Measurements from ENCODE around the gene PSMB2. TPM values are rescaled to one million over a fixed set of nuclear protein-coding genes. Genes with fewer than 3 reads are reported as not detected.

Gene PSMB2
- total and polyA plus RNA-seq, 10 of the 15 experiments (the other 5 are each of a cell fraction or from before 2014, with no cell fraction given) = 71.7 to 299 (median 145) TPM

GRCh38 chr1:35564037-35564883 lies 77.1 kb downstream of the PSMB2 start (continued):
- TF ChIP-seq ZBTB40 (IDR thresholded peaks at IDR 0.05; ENCODE audit: borderline replicate concordance) (no peak), RELA (IDR thresholded peaks at IDR 0.05; ENCODE audit: borderline replicate concordance, partially characterized antibody) (peak; percentile 39), ZNF274 (IDR thresholded peaks at IDR 0.05; ENCODE audit: insufficient read depth, insufficient read length) (no peak), SIN3A (IDR thresholded peaks at IDR 0.05; ENCODE audit: low read depth, low read length) (no peak)

- H3K9ac ChIP-seq (ENCODE audit: control insufficient read depth, insufficient read depth, low read length) = no peak overlapping the region
- H3K36me3 ChIP-seq (ENCODE audit: control insufficient read depth in 2 of 2, insufficient read depth in 2 of 2, low read length in 1 of 2) = peaks cover 0 to 12% of the 10 kb centered on the region in 2 experiments; a peak in 2 of 4 replicates
- H3K4me2 ChIP-seq (ENCODE audit: control insufficient read depth, insufficient read depth) = no peak overlapping the region; the same call in 1 of the 2 replicates
- intact Hi-C loops (cut with micrococcal nuclease; ENCODE audit: unreplicated experiment) = no loop called here
- no peak for FAIRE-seq
- no peak overlapping the region for H3K4me3 ChIP-seq
- ChIA-PET POLR2A (no interaction called here), SMC1A (ENCODE audit: uncharacterized antibody, unreplicated experiment) (interaction anchor here (2.1 to 3.2 kb wide), 2 partner anchors 108 to 112 kb away, joined by 11 to 25 read pairs; no protein-coding TSS in a partner anchor), RAD21 (ENCODE audit: unreplicated experiment) (interaction anchor here (4.9 kb wide), 1 partner anchor 111 kb away, joined by 46 read pairs; no protein-coding TSS in a partner anchor), CTCF (interaction anchor here (1.0 to 4.9 kb wide), 4 partner anchors 24 to 153 kb away, joined by 3 to 69 read pairs (median 4); no protein-coding TSS in a partner anchor)
- no peak overlapping the region for H3K27ac ChIP-seq (ENCODE audit: control insufficient read depth, insufficient read depth)
- no peaks in the 10 kb centered on the region for H3K9me3 ChIP-seq (replicated peaks; ENCODE audit: control insufficient read depth, insufficient read depth, low read length)
- H2AFZ ChIP-seq (ENCODE audit: control insufficient read depth, low read depth, low read length) = no peak overlapping the region
- no TSS peak for BruUV-seq (replicated peaks)
- 58% methylated on average over 12 of the region's 12 CpGs for WGBS (ENCODE audit: insufficient coverage, insufficient replicate concordance, low lambda C conversion rate, missing lambda C conversion rate)
- in situ Hi-C loops (cut with MboI) = loop anchor here (5.0 kb wide), 1 partner anchor 111 kb away; no protein-coding TSS in a partner anchor
- no peaks in the 10 kb centered on the region; the same call in 1 of the 2 replicates for H3K4me1 ChIP-seq (ENCODE audit: control insufficient read depth, insufficient read depth, low read length)
- no peak for DNase-seq (ENCODE audit: low read depth, low spot score)
- peaks cover 6% of the 10 kb centered on the region for H3K79me2 ChIP-seq (ENCODE audit: control insufficient read depth, insufficient read depth, low read length)
- no peaks in the 10 kb centered on the region for H3K27me3 ChIP-seq (replicated peaks in 1 of 2; ENCODE audit: control insufficient read depth in 2 of 2, insufficient read depth in 2 of 2, low read length in 1 of 2)
- H4K20me1 ChIP-seq (ENCODE audit: control insufficient read depth, insufficient read depth) = no peaks in the 10 kb centered on the region
- no peak for ATAC-seq
- no peak for TF ChIP-seq PML (IDR thresholded peaks at IDR 0.05; ENCODE audit: low read length)
- TF ChIP-seq YBX1 (IDR thresholded peaks at IDR 0.05) = no peak
- TF ChIP-seq TCF7 (IDR thresholded peaks at IDR 0.05; ENCODE audit: borderline replicate concordance) = no peak
- no peak for TF ChIP-seq POLR2A (IDR thresholded peaks at IDR 0.05; ENCODE audit: low read depth, low read length)
- no peak for TF ChIP-seq HDAC2 (IDR thresholded peaks at IDR 0.05)
- no peak for TF ChIP-seq BHLHE40 (IDR thresholded peaks at IDR 0.05; ENCODE audit: borderline replicate concordance in 1 of 2, low read depth in 2 of 2, low read length in 1 of 2)
- no peak for TF ChIP-seq IKZF1 (conservative IDR thresholded peaks at IDR 0.05)
- no peak for TF ChIP-seq ZNF687 (IDR thresholded peaks at IDR 0.05)
- no peak for TF ChIP-seq RFX5 (IDR thresholded peaks at IDR 0.05; ENCODE audit: low read depth, low read length)
- no peak for TF ChIP-seq CBX5 (IDR thresholded peaks at IDR 0.05; ENCODE audit: low read depth)
Observed at GRCh38 chr1:35563166-35563565, 78.2 kb downstream of the PSMB2 start.
